Fibroblast of skin of scalp (primary cell): ENCODE data around the gene MGST3. TPM values are rescaled to one million over a fixed set of nuclear protein-coding genes. Genes with fewer than 3 reads are reported as not detected.
"Not testable (repeated sequence)": the region's sequence is repeated elsewhere in the genome, so short reads cannot be mapped to it uniquely, and the experiment has no call there.

Experiments
- DNase-seq: peaks from one replicate; pipeline ENCODE4 v3.0.0-alpha.2; 2013
- polyA plus RNA-seq, 2 experiments: library from polyadenylated mRNA; unstranded; fragments of 120-200 nt; gene quantifications; one replicate each; pipeline ENCODE4 v1.2.1, GENCODE V29; 2013; ENCODE audit not compliant: insufficient read length in 2 of 2

MGST3 gene
- 150 TPM for polyA plus RNA-seq (2013, experiment 1 of 2; ENCODE audit: insufficient read length)
- polyA plus RNA-seq (2013, experiment 2 of 2; ENCODE audit: insufficient read length), result 136 TPM

- DNase-seq, result peak; percentile 98
Measured at GRCh38 chr1:165630629-165631341, at the start of gene MGST3. Gene MGST3 (plus strand): TSS chr1:165631234. CDS start chr1:165649848, 18,614 bp downstream.

DNA sequence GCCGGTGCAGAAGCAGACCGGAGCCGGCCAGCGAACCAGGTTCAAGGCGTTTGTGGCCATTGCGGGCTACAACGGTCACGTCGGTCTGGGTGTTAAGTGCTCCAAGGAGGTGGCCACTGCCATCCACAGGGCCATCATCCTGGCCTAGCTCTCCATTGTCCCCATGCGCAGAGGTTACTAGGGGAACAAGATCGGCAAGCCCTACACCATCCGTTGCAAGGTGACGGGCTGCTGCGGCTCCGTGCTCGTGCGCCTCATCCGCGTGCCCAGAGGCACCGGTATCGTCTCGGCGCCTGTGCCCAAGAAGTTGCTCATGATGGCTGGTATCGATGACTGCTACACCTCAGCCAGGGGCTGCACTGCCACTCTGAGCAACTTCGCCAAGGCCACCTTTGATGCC lies 49.1 kb upstream of the MGST3 start:
- no peak for DNase-seq

DNA sequence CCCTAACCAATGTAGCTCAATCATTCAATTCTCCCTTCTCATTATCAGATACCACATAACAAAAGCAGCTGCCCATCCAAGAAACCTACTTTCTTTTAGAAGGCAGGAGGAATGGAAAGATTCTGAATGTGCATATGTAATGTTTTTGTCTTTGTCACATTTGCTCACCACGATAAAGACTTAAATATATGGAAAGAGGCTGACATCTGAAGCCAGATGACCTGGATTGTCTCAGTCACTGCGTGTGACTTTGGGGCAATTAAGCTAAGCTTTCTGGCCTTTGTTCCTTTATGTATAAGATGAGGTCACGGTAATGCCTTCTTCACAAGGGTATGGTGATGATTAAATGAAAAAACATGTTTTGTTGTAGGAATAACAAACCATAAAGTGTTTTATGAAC lies 44.6 kb upstream of the MGST3 start:
- no peak for DNase-seq

- not testable (repeated sequence) for DNase-seq
Measured at GRCh38 chr1:165591391-165591790, 39.6 kb upstream of the MGST3 start.

DNA sequence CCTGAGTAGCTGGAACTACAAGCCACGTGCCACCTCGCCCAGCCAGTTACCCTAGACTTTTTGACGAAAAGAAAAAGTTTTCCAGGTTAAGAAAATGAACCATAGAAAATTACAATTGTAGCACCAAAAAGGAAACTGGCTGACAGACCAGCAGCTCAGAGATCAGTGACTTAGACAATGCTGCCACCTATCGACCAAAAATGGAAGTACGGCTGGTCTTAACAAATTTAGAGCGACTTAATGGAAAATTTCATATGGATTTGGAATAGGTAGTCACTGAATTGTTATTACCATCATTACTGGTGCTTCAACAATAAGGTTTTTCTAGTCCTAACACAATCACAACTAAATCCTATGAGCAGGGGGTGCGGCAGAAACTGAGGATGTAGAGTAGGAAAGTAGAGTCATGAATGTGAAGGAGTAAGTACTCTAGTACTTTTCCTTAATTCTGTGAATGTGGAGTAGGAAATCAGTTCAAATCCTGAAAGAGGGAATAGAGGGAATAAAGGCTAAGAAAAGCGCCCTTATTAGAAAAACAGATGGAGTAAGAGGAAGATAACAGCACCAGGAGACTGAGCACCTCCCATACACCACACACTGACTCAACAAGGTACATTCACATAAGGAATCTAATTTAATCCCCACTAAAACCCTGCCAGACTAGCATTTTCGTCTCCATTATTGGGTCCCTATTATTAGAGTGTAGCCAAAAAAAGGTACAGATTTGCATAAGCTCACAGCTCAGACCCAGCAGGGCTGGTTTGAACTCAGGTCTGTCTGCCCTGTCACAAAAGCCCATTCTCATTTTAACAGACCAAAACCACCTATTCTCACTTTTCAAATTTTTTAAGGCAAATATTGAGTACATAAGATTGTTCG lies 37.9 kb upstream of the MGST3 start:
- DNase-seq, result peak; percentile 78

- DNase-seq, result peak; percentile 85
Measured at GRCh38 chr1:165595246-165595938, 35.6 kb upstream of the MGST3 start.

- peak; percentile 96 for DNase-seq
Measured at GRCh38 chr1:165597883-165598675, 33.0 kb upstream of the MGST3 start.

DNA sequence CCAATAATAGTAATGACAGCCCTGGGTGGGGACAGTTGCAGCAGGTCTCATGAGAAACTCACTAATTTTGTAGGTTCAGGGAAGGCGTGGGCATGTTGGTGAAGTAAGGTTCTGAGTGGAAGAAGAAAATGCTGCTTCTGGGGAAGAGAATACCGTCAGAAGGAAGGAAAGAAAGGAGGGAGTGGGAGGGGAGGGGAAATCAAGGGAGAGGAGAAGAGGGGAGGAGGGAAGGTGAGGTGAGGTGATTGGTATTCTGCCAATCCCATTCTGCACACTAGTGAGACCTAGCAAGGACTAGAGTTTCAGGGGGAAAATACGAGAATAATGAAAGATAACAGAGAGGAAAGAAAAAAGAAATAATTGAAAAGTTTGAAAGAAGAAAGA lies 32.4 kb upstream of the MGST3 start:
- DNase-seq, result no peak

GRCh38 chr1:165600793-165601192 lies 30.2 kb upstream of the MGST3 start:
- no peak for DNase-seq

DNA sequence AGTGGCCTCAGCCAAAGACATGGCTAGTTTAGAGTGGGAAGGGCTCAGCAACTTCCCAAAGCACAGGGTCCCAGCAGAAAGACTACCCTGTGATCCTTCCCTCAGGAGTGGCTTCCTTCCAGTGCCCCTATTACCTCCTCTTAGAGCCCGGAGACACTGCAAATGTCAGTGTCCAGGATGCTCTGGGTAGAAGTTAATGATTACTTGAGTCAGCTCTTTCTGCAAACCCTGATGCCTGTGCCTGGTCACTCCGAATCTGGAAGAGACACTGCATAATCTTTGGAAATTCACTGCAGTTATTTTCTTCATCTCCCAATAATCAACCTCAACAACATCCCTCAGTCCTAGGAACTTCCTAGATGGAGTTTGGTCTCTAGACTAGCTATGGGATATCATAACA lies 27.2 kb upstream of the MGST3 start:
- no peak for DNase-seq

DNA sequence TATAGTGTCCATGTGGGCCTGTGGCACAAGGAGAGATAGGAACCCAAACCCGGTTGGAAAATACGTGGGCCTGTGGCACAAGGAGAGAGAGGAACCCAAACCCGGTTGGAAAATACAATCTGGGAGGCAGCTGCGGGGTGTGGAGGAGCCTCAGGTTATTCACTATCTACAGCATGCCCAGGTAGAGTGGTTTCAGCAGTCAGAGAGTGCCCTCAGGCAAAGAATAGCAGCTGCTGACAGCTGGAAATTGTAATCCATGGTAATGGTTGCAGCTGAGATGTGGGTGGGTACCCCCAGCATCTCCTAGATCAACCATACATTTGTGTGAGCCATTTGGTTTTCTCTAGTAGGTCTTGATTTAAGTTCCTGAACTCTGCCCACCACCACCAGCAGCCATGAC lies 25.8 kb upstream of the MGST3 start:
- DNase-seq, result no peak

- DNase-seq, result not testable (repeated sequence)
Measured at GRCh38 chr1:165606676-165607075, 24.4 kb upstream of the MGST3 start.

- DNase-seq, result no peak
Measured at GRCh38 chr1:165610866-165611265, 20.2 kb upstream of the MGST3 start.

DNA sequence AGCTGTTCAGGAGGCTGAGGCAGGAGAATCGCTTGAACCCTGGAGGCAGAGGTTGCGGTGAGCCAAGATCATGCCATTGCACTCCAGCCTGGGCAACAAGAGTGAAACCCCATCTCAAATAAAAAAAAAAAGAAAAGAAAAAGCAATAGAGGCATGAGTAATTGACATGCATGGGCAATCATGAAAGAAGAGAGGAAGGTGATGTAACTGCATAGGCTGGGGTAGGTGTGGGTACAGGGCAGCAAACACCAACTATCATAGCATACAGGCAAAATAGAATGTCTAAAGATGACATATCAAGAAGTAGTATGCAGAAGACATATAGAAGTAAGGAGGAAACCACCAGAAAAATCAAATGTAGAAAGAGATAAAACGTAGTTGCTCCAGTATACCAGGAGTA lies 19.0 kb upstream of the MGST3 start:
- no peak for DNase-seq

- no peak for DNase-seq
Measured at GRCh38 chr1:165616054-165616612, 14.9 kb upstream of the MGST3 start.

DNA sequence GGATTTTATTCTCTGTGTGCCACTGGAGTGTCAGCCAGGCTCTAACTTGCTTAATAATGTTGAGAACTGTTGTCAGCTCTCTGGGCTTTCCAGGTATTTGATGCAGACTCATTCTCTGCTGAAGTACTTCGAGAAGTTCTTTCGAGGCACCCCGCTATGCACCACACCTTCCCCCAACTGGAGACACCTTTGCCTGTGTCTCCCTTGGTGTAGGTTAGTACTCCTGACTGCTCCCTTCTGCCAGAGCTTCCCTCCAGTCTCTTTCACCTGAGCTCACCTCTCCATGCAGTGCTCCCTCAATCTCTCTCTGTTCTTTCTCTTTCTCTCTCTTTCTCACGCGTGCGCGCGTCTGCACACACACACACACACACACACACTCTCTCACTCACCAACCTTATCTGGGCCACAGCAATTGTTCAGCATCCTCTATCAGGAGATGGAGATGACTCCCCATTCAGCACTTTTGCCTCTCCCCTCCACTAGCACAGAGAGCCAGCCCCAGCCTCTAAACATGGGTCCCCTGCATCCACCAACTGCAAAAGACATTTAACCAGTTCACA lies 14.0 kb upstream of the MGST3 start:
- no peak for DNase-seq

DNA sequence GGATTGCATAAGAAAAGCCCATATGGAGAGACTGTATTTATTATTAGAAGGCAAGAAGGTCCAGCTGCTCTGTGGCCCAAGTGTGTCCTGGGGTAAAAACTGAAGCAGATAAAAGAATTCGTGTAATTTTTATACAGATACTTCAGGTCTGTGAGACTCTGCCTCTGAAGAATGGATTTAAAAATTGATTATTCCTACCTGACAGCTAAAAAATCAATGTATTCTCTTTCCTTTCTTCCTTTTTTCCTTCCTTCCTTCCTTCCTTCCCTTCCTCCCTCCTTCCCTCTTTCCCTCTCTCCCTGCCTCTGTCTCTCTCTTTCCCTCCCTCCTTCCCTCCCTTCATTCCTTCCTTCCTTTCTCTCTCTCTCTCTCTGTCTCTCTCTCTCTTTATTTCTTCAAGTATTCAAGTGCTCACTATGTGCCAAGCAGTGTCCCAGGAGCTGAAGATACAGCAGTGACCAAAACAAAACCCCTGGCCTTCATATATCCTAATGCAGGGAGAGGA lies 11.3 kb upstream of the MGST3 start:
- DNase-seq, result no peak

GRCh38 chr1:165623624-165624023 lies 7.4 kb upstream of the MGST3 start:
- DNase-seq, result no peak

GRCh38 chr1:165624441-165624840 lies 6.6 kb upstream of the MGST3 start:
- no peak for DNase-seq

GRCh38 chr1:165628147-165628822 lies 2.7 kb upstream of the MGST3 start:
- DNase-seq, result no peak

DNA sequence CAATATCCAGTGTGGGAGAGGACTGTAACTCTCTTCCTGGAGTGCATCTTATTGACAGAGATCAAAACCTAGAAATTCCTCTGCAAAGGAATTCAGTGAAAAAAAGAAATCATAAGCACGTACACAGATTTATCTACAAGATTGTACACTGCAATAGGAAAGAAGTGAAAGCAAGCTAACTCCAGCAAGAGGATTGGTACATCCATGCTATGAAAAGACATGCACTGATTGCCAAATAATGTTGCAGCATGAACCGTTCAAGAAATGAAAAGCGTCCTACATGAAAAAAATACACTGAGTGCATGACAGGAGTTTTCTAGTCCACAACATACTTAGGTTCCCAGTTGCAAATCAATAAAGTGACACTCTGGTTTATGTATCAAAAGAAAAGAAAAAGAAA lies 1.9 kb upstream of the MGST3 start:
- no peak for DNase-seq
